Activated CD4-positive, alpha-beta T cell treated with anti-CD3 and anti-CD28 coated beads for 36 hours (primary cell): ENCODE data around the gene GNAT1. TPM values are rescaled to one million over a fixed set of nuclear protein-coding genes. Genes with fewer than 3 reads are reported as not detected.

Experiments
- ATAC-seq: fragments of 200-7000 bp; cut with Tn5 transposase; one replicate; pipeline ENCODE4 v1.10.0; 2021; ENCODE audit warnings: mild to moderate bottlenecking, moderate library complexity
- CTCF ChIA-PET: fragments of 350-600 bp; sonication (Branson Sonifier 250); formaldehyde crosslinking; loops from one replicate; lab custom pipeline; 2021; ENCODE audit warnings: antibody characterized with exemption; lab: Charles Lee
- POLR2A ChIA-PET: fragments of 350-600 bp; sonication (Branson Sonifier 250); formaldehyde crosslinking; loops from one replicate; lab custom pipeline; 2021; ENCODE audit warnings: antibody characterized with exemption, inconsistent platforms; lab: Charles Lee
- DNase-seq: peaks from one replicate; pipeline ENCODE4 v3.0.0-alpha.2; 2020
- H3K27ac Mint-ChIP-seq: one replicate; pipeline ENCODE4 v1.8.0; 2021; ENCODE audit warnings: mixed read lengths
- H3K27me3 Mint-ChIP-seq: one replicate; pipeline ENCODE4 v1.8.0; 2021; ENCODE audit warnings: mixed read lengths
- H3K36me3 Mint-ChIP-seq: one replicate; pipeline ENCODE4 v1.8.0; 2021; ENCODE audit warnings: low read depth, mixed read lengths
- H3K4me1 Mint-ChIP-seq: one replicate; pipeline ENCODE4 v1.8.0; 2021; ENCODE audit warnings: mixed read lengths
- H3K4me3 Mint-ChIP-seq: one replicate; pipeline ENCODE4 v1.8.0; 2021; ENCODE audit warnings: mild to moderate bottlenecking, moderate library complexity, mixed read lengths
- H3K9me3 Mint-ChIP-seq: one replicate; pipeline ENCODE4 v1.8.0; 2021; ENCODE audit warnings: low read depth, mixed read lengths
- intact Hi-C, 2 experiments: fragments of 100-400 bp; cut with DNase I in 1 of 2; cut with micrococcal nuclease in 1 of 2; formaldehyde crosslinking; loops; one replicate each; pipeline versions ENCODE4 v1.14.2 to v1.15.1; 2022 to 2024; cut with DNase I, micrococcal nuclease
- total RNA-seq, 2 experiments: library from RNA; stranded (reverse); gene quantifications; one replicate each; pipeline ENCODE4 v1.2.3, GENCODE V29; 2021

Gene GNAT1
- total RNA-seq = under 1 TPM in 1 of 2 experiments, not detected in 1; 0.14 TPM

DNA sequence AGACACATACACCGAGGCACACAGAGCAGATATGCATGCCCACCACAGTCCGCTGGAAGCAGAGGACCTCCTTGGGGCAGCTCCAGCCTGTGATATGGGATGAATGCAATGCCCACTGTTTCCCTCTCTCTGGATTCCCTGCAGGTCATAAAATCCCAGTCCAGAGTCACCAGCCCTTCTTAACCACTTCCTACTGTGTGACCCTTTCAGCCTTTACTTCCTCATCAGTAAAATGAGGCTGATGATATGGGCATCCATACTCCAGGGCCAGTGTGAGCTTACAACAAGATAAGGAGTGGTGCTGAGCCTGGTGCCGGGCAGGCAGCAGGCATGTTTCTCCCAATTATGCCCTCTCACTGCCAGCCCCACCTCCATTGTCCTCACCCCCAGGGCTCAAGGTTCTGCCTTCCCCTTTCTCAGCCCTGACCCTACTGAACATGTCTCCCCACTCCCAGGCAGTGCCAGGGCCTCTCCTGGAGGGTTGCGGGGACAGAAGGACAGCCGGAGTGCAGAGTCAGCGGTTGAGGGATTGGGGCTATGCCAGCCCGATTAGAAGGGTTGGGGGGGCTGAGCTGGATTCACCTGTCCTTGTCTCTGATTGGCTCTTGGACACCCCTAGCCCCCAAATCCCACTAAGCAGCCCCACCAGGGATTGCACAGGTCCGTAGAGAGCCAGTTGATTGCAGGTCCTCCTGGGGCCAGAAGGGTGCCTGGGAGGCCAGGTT lies at the start of gene GNAT1:
GNAT1 (plus strand) TSS at position 675 of the 725 bp plus-strand sequence. CDS start 116 bp downstream, outside the sequence.
- no peak for DNase-seq
- CTCF ChIA-PET = interaction anchor here (0.6 to 3.6 kb wide), 10 partner anchors 34 to 119 kb away, joined by 3 to 34 read pairs (median 4); no protein-coding TSS in a partner anchor
- Mint-ChIP-seq H3K36me3 (no peaks in the 10 kb centered on the region), H3K4me3 (no peak within 1 kb of the TSS), H3K9me3 (no peaks in the 10 kb centered on the region), H3K4me1 (peaks cover 13% of the 10 kb centered on the region), H3K27ac (no peak within 1 kb of the TSS), H3K27me3 (peaks cover 12% of the 10 kb centered on the region)
- POLR2A ChIA-PET = no interaction called here
- intact Hi-C loops = no loop called here
- ATAC-seq = no peak

DNA sequence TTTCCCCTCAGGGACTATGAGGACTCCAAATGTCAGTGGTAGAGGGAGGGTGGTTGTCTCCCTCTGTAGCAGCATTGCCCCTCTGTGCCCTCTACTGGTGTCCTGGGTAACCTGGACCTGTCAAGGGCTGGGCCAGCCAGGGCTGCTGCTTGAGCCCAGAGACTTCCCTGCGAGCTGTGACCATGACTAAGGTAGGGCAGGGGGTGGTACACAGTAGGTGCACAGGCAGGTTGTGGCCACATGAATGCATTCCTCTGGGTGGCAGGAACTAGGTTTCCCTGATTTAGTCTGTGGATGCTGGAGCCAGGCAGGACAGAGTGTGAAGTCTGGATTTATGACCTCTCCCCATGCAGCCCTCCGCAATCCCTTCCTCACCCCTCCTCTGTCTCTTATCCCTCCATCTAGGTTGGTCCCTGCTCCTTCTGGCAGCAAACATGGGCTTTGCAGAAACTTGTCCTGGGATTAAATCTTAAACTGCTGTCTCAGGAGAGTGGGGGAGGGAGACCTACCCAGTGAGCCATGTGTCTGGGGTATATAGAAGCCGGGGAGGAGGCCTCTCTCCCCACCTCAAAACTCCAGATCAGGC lies 45.0 kb upstream of the GNAT1 start:
- ChIA-PET POLR2A (no interaction called here), CTCF (no interaction called here)
- H3K4me3 Mint-ChIP-seq = no peak overlapping the region
- no peaks in the 10 kb centered on the region for H3K4me1 Mint-ChIP-seq
- no peak for DNase-seq
- no peak overlapping the region for H3K27ac Mint-ChIP-seq
- H3K27me3 Mint-ChIP-seq = no peaks in the 10 kb centered on the region
- intact Hi-C loops = no loop called here
- no peaks in the 10 kb centered on the region for H3K9me3 Mint-ChIP-seq
- ATAC-seq = no peak
- H3K36me3 Mint-ChIP-seq = no peaks in the 10 kb centered on the region

DNA sequence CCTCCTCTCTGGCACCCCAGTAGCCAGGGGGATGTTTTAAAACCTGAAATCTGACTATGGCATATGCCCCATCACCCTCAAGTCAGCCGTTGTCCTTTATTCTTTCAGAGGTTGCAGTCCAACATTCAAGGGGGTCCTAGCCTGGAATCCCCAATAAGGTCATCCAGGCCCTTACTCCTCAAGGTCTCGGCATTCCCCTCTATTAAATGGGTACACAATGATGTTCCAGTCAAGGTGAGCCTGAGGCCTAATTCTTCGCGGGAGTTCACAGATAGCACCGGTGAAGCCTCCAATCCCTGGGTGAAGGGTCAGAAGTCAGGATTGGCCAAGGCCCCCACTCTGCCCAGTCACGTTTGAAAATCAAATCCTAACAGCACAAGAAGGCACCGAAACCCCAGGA lies 44.4 kb upstream of the GNAT1 start:
- no peaks in the 10 kb centered on the region for H3K9me3 Mint-ChIP-seq
- intact Hi-C loops = no loop called here
- ATAC-seq (no peak), DNase-seq (no peak)
- POLR2A ChIA-PET = no interaction called here
- no peaks in the 10 kb centered on the region for H3K27me3 Mint-ChIP-seq
- CTCF ChIA-PET = no interaction called here
- no peak overlapping the region for H3K27ac Mint-ChIP-seq
- no peak overlapping the region for H3K4me3 Mint-ChIP-seq
- H3K4me1 Mint-ChIP-seq = no peaks in the 10 kb centered on the region
- H3K36me3 Mint-ChIP-seq = no peaks in the 10 kb centered on the region

DNA sequence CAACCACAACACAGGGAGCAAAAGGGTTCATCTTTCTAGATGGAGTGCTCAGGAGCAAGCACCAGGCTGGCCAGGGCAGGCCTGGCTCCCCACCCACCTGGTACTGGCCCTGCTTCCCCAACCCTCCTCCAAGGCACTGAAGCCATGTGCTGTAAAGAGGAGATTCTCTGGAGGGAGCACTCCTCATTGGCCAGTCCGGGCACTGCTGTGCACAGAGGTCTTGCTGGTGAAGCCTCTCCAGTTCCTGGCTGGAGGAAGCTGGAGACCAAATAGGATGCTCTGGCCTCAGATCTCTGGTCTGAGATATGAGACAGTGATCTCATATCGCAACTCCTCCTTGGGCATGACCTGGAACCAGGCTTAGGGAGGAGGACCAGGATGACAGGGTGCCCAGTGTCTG lies 44.0 kb upstream of the GNAT1 start:
- POLR2A ChIA-PET = no interaction called here
- Mint-ChIP-seq H3K9me3 (no peaks in the 10 kb centered on the region), H3K4me3 (no peak overlapping the region), H3K27me3 (no peaks in the 10 kb centered on the region), H3K27ac (no peak overlapping the region), H3K36me3 (no peaks in the 10 kb centered on the region), H3K4me1 (no peaks in the 10 kb centered on the region)
- intact Hi-C loops = no loop called here
- DNase-seq = no peak
- CTCF ChIA-PET = no interaction called here
- no peak for ATAC-seq

DNA sequence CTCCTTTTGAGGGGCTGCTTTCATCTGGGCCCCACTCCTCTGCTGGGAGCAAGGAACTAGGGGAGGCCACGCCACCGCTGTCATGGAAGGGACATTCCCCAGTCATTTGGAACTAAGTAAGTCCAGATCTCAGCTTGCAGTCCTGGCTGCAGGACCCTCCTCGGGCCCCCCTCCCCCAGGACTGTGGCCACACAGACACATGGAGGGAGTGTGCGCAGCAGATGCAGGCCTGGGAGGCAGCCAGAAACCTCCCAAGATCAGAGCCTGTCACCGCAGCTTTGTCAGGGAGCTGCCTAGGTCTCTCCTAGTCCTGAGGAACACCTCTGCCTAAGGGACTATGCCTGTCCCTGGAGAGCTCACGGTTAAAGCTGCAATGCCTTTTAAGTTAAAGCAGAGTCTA lies 43.5 kb upstream of the GNAT1 start:
- Mint-ChIP-seq H3K4me3 (no peak overlapping the region), H3K27ac (no peak overlapping the region), H3K9me3 (no peaks in the 10 kb centered on the region), H3K27me3 (no peaks in the 10 kb centered on the region), H3K36me3 (no peaks in the 10 kb centered on the region), H3K4me1 (no peaks in the 10 kb centered on the region)
- intact Hi-C loops = no loop called here
- DNase-seq (no peak), ATAC-seq (no peak)
- ChIA-PET POLR2A (no interaction called here), CTCF (no interaction called here)

DNA sequence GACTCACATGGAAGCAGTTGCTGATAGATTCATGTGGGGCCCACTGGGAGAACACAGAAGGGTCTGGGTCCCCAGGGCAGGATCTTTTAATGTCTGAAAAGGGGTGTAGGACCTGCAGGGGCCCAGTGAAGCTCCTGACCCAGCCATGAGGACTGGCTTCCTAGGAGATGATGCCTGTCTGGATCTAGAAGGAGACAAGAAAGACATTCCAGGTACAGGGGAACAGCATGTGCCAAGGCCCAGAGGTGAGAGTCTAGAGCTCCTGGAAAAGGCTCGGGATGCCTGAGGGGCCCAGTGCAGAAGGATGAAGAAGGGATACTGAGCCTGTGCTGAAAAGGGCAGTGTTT lies 41.0 kb upstream of the GNAT1 start:
- Mint-ChIP-seq H3K4me3 (no peak overlapping the region), H3K27ac (no peak overlapping the region), H3K27me3 (peaks cover 14% of the 10 kb centered on the region), H3K4me1 (peaks cover 2% of the 10 kb centered on the region), H3K36me3 (no peaks in the 10 kb centered on the region), H3K9me3 (no peaks in the 10 kb centered on the region)
- ChIA-PET CTCF (interaction anchor here (0.5 kb wide), 1 partner anchor 28 kb away, joined by 3 read pairs; no protein-coding TSS in a partner anchor), POLR2A (interaction anchor here (0.5 kb wide), 1 partner anchor 193 kb away, joined by 3 read pairs; no protein-coding TSS in a partner anchor)
- intact Hi-C loops = loop anchor here in 1 of 2 experiments (10.0 kb wide), 1 partner anchor 596 kb away; the partner anchor contains the start of gene BSN
- DNase-seq (no peak), ATAC-seq (no peak)

DNA sequence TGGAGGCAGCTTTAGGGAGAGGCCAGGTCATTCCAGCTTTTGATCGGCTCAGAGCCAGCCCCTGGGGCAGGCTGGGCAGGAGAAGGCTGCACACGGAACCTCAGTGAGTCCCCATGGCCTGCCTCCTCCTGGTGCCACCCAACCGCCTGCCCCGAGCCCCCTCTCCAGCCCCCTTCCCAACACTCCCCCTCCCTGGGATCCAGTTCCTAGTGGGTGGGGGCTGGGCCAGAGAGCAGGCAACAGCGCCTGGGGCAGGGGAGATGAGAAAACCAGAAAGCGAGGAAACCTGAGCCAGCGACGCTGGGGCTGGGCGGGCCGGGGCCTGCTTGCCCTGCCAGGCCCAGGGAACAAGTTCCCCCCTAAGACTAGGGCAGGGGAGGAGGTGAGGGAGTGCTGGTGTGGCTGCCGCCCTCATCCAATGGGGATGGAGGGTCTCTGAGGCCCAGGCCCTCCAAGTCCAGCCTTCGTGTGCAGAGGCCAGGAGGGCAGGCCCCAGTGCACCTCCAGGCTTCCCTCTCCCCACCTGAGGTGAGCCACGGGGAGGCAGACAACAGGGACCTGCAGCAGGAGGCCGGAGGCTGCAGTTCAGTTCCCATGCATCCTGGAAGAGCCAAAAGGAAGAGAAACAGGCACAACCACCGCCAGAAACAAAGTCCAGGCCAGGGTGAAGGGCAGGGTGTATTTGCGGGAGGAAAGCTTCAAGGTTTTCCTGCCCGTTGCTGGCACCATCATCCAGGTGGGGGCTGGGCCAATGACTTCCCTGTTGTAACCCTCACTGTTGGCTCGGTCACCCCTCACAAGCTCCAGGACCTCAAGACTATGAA lies 40.3 kb upstream of the GNAT1 start:
- H3K4me3 Mint-ChIP-seq = no peak overlapping the region
- intact Hi-C loops = loop anchor here in 1 of 2 experiments (10.0 kb wide), 1 partner anchor 596 kb away; the partner anchor contains the start of gene BSN
- peaks cover 7% of the 10 kb centered on the region for H3K4me1 Mint-ChIP-seq
- CTCF ChIA-PET = no interaction called here
- POLR2A ChIA-PET = no interaction called here
- H3K36me3 Mint-ChIP-seq = no peaks in the 10 kb centered on the region
- H3K27ac Mint-ChIP-seq = no peak overlapping the region
- DNase-seq (no peak), ATAC-seq (no peak)
- H3K27me3 Mint-ChIP-seq = peaks cover 20% of the 10 kb centered on the region
- no peaks in the 10 kb centered on the region for H3K9me3 Mint-ChIP-seq

DNA sequence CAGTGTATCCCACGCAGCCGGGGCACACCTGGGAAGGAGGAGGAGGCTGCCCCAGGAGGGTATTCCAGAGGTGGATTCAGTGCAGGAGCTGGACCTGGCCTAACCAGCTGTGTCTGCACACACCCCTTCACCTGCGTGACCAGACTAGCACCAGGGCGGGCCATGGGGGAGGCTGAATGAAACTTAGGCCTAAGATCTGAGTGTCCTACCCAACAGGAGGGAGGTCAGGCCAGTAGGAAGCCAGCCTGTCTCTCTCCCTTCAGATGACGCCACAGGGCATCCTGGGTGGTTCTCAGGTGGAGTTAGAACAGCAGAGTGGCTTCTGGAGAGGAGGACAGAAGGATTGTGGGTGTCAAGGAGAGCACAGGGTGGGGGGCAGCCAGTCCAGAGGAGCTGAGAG lies 39.7 kb upstream of the GNAT1 start:
- ATAC-seq (no peak), DNase-seq (no peak)
- intact Hi-C loops = loop anchor here in 1 of 2 experiments (10.0 kb wide), 1 partner anchor 597 kb away; the partner anchor contains the start of gene BSN
- Mint-ChIP-seq H3K9me3 (no peaks in the 10 kb centered on the region), H3K4me1 (peaks cover 8% of the 10 kb centered on the region), H3K36me3 (no peaks in the 10 kb centered on the region), H3K4me3 (no peak overlapping the region), H3K27me3 (peaks cover 25% of the 10 kb centered on the region), H3K27ac (no peak overlapping the region)
- ChIA-PET POLR2A (no interaction called here), CTCF (interaction anchor here (0.6 kb wide), 1 partner anchor 184 kb away, joined by 3 read pairs; no protein-coding TSS in a partner anchor)

DNA sequence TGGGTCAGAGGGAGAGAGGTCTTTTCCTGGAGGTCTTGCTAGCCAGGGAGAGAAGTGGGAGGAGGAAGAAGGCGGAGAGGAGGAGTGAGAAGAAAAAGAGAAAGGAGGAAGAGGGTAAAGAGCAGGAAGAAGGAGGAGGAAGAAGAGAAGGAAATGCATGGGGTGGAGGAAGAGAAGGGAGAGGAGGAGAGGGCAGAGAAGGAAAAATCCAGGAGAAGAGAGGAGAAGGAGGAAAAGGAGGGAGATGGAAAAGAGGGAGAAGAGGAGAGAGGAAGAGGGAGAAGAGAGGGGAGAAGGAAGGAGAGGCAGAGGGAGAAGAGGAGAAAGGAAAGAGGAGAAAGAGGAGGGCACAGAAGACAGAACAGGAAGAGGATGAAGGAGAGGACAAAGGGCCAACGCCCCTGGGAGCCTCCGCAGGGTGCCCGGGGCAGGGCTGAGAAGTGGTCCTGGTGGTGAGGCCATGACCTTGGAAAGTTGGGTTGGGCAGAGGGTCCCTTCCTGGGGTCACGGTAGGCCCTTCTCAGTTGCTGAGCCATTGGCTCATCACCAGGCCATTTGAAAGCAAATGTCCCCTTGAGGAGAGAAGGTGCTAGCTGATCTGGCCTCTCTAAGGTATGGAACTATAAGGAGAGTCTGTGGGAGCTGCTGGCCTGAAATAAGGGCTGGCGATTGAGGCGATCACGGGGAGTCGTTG lies 37.5 kb upstream of the GNAT1 start:
- ChIA-PET CTCF (interaction anchor here (0.5 kb wide), 1 partner anchor 34 kb away, joined by 3 read pairs; no protein-coding TSS in a partner anchor), POLR2A (interaction anchor here (1.0 kb wide), 1 partner anchor 11 kb away, joined by 3 read pairs; no protein-coding TSS in a partner anchor)
- H3K4me1 Mint-ChIP-seq = peaks cover 8% of the 10 kb centered on the region
- H3K4me3 Mint-ChIP-seq = peak overlapping the region; percentile 52
- H3K27me3 Mint-ChIP-seq = peaks cover 29% of the 10 kb centered on the region
- intact Hi-C loops = loop anchor here in 1 of 2 experiments (1.0 to 10.0 kb wide), 6 partner anchors 33 to 599 kb away; partner anchors contain the start of genes BSN, RBM5 and TRAIP
- no peaks in the 10 kb centered on the region for H3K9me3 Mint-ChIP-seq
- ATAC-seq (no peak), DNase-seq (no peak)
- no peaks in the 10 kb centered on the region for H3K36me3 Mint-ChIP-seq
- no peak overlapping the region for H3K27ac Mint-ChIP-seq

DNA sequence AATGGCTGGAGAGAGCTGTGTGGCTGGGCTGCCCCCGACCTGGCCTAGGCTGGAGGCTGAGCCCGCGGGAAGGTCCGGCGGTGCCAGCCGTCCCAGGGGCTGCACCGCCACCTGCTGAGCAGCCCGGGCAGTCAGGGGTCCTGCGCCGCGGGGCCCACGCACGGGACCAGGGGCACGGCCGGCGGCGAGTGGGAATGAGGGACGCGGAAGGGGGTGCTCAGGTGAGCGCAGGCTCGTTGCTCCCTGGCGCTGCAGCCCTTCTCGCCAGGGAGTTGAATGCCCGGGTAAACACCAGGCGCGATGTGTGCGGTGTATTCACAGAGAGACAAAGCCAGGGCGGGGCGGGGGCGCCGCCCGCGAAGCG lies 37.0 kb upstream of the GNAT1 start:
- no peaks in the 10 kb centered on the region for H3K36me3 Mint-ChIP-seq

More for the DNA sequence above, 37.0 kb upstream of the GNAT1 start:
- no peaks in the 10 kb centered on the region for H3K9me3 Mint-ChIP-seq
- no peak overlapping the region for H3K27ac Mint-ChIP-seq
- CTCF ChIA-PET = no interaction called here
- peaks cover 8% of the 10 kb centered on the region for H3K4me1 Mint-ChIP-seq
- H3K27me3 Mint-ChIP-seq = peaks cover 29% of the 10 kb centered on the region
- H3K4me3 Mint-ChIP-seq = peak overlapping the region; percentile 52
- intact Hi-C loops = loop anchor here in 1 of 2 experiments (1.0 to 10.0 kb wide), 6 partner anchors 33 to 600 kb away; partner anchors contain the start of genes BSN, RBM5 and TRAIP
- POLR2A ChIA-PET = no interaction called here
- DNase-seq (no peak), ATAC-seq (peak; percentile 17)
